Body of pancreas (tissue), 4 donors: ENCODE data around the gene IL18R1. TPM values are rescaled to one million over a fixed set of nuclear protein-coding genes. Genes with fewer than 3 reads are reported as not detected.

ENCODE experiments used
- ATAC-seq: fragments of 150-250 bp; one replicate; pipeline ENCODE4 v1.9.1; 2016
- DNase-seq, 4 donors: peaks; one replicate each; pipeline ENCODE4 v3.0.0-alpha.2; 2019
- H3K27ac ChIP-seq, 4 donors: fragments of 200-600 bp; sonication (generic); 1 replicate in 3 of 4; 2 replicates in 1 of 4; pipeline versions ENCODE4 v1.5.1 to v1.6.1; 2016 to 2019; ENCODE audit warnings: mild to moderate bottlenecking in 1 of 4, mixed read lengths in 1 of 4, moderate library complexity in 1 of 4
- H3K27me3 ChIP-seq, 2 donors: fragments of 200-600 bp; sonication (generic); one replicate each; pipeline ENCODE4 v1.6.0; 2016; ENCODE audit warnings: mild to moderate bottlenecking in 1 of 2
- H3K36me3 ChIP-seq, 2 donors: fragments of 200-600 bp; sonication (generic); replicated peaks in 1 of 2; 2 replicates each; pipeline ENCODE4 v1.5.1; 2016; ENCODE audit warnings: low read depth in 2 of 2; ENCODE audit not compliant: insufficient read depth in 1 of 2
- H3K4me1 ChIP-seq: fragments of 200-600 bp; sonication (generic); one replicate; pipeline ENCODE4 v1.6.0; 2016
- H3K4me3 ChIP-seq, 2 donors: fragments of 200-600 bp; sonication (generic); 1 replicate in 1 of 2; 2 replicates in 1 of 2; pipeline ENCODE4 v1.5.1; 2016 to 2019
- H3K9me3 ChIP-seq, 3 donors: fragments of 200-600 bp; sonication (generic); 1 replicate in 2 of 3; 2 replicates in 1 of 3; pipeline ENCODE4 v1.5.1; 2016
- POLR2A ChIP-seq, 3 donors: fragments of 450-650 bp; IDR thresholded peaks; one replicate each; pipeline ENCODE4 v1.6.1; 2016; ENCODE audit warnings: antibody characterized with exemption in 3 of 3, mild to moderate bottlenecking in 2 of 3
- WGBS, 2 donors: methylation state at CpG; one replicate each; pipeline ENCODE4 v1.1.5; 2017; 5-methylcytosine and 5-hydroxymethylcytosine counted together
- intact Hi-C: fragments of 100-400 bp; cut with DNase I; formaldehyde crosslinking; loops from one replicate; pipeline ENCODE4 v1.15.1; 2023
- total RNA-seq, 2 donors: library from RNA; depleted of rRNA; stranded (reverse); fragments of >200 nt; gene quantifications; one replicate each; pipeline ENCODE4 v1.1.0, GENCODE V29; 2016
- TF ChIP-seq, protein P1 (sequence below), 7 experiments: fragments of 450-650 bp in 4 of 7; fragments of 200-600 bp in 3 of 7; sonication (generic) in 3 of 7; IDR thresholded peaks; one replicate each; pipeline ENCODE4 v1.5.1; 2016 to 2019; ENCODE audit warnings: antibody characterized with exemption in 7 of 7

The IL18R1 gene
- total RNA-seq, 2 donors from 2014 or later = 3.1 to 5.3 TPM

DNA sequence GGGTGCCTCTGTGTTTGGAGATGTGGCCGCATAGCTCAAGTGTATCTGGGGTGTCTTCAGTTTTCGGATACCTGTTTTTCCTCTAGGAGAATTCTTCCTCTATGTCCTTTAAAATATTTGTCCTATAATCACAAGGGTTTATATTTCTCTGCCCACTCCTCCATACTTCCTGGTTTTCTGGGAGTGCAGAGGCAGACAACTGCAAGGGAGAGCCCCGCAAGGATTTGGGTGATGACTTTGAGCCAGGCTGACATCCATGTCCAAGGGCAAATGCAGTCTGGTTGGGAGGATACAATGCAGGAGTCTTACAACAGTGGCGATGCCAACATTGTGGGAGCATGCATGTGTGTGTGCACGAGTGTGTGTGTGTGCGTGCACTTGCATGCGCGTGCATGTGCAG lies 42.1 kb upstream of the IL18R1 start:
- Histone ChIP-seq H3K27me3 (no peaks in the 10 kb centered on the region), H3K27ac (no peak overlapping the region), H3K36me3 (no peaks in the 10 kb centered on the region), H3K9me3 (no peaks in the 10 kb centered on the region), H3K4me1 (no peaks in the 10 kb centered on the region), H3K4me3 (no peak overlapping the region)
- 77% methylated on average over 8 of the region's 8 CpGs for WGBS, 2 donors
- no peak for TF ChIP-seq POLR2A (IDR thresholded peaks at IDR 0.05)
- TF ChIP-seq, protein P1, sequence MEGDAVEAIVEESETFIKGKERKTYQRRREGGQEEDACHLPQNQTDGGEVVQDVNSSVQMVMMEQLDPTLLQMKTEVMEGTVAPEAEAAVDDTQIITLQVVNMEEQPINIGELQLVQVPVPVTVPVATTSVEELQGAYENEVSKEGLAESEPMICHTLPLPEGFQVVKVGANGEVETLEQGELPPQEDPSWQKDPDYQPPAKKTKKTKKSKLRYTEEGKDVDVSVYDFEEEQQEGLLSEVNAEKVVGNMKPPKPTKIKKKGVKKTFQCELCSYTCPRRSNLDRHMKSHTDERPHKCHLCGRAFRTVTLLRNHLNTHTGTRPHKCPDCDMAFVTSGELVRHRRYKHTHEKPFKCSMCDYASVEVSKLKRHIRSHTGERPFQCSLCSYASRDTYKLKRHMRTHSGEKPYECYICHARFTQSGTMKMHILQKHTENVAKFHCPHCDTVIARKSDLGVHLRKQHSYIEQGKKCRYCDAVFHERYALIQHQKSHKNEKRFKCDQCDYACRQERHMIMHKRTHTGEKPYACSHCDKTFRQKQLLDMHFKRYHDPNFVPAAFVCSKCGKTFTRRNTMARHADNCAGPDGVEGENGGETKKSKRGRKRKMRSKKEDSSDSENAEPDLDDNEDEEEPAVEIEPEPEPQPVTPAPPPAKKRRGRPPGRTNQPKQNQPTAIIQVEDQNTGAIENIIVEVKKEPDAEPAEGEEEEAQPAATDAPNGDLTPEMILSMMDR (IDR thresholded peaks at IDR 0.05) = no peak
- DNase-seq (no peak), ATAC-seq (no peak)
- intact Hi-C loops = no loop called here

- intact Hi-C loops = no loop called here
- Histone ChIP-seq H3K27me3 (no peaks in the 10 kb centered on the region), H3K27ac (no peak overlapping the region), H3K4me3 (no peak overlapping the region), H3K4me1 (no peaks in the 10 kb centered on the region), H3K9me3 (no peaks in the 10 kb centered on the region), H3K36me3 (no peaks in the 10 kb centered on the region)
- TF ChIP-seq, protein P1 (IDR thresholded peaks at IDR 0.05) = no peak
- no peak for TF ChIP-seq POLR2A (IDR thresholded peaks at IDR 0.05)
- ATAC-seq (no peak), DNase-seq (no peak)
- WGBS, 2 donors = 69 to 78% methylated on average over 3 of the region's 3 CpGs
These were observed 41.6 kb upstream of the IL18R1 start for GRCh38 chr2:102313950-102314349.

DNA sequence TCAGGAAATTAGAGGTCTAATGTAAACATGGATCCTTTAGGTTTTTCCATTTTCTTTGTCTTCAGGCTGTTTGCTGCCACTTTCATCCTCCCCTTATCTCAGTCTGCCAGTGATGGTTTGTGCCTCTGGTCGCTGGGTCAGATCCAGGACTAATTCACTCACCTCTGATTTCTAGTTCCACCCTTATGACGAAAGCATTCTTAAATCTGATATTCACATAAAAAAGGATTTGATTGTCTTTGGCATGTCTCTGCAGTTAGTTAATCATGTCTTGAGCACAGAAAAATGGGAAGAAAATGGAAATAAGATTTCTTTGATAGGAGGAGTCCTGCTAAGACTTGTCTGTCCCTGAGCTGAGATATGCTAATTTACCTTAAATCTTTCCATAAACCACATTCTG lies 39.7 kb upstream of the IL18R1 start:
- DNase-seq (no peak), ATAC-seq (no peak)
- H3K4me1 ChIP-seq = no peaks in the 10 kb centered on the region
- no peaks in the 10 kb centered on the region for H3K36me3 ChIP-seq
- intact Hi-C loops = no loop called here
- H3K27ac ChIP-seq = no peak overlapping the region
- no peak for TF ChIP-seq POLR2A (IDR thresholded peaks at IDR 0.05)
- TF ChIP-seq, protein P1 (IDR thresholded peaks at IDR 0.05) = no peak
- WGBS, 2 donors = 56 to 74% methylated on average over 2 of the region's 2 CpGs
- H3K4me3 ChIP-seq = no peak overlapping the region
- H3K27me3 ChIP-seq = no peaks in the 10 kb centered on the region
- no peaks in the 10 kb centered on the region for H3K9me3 ChIP-seq

DNA sequence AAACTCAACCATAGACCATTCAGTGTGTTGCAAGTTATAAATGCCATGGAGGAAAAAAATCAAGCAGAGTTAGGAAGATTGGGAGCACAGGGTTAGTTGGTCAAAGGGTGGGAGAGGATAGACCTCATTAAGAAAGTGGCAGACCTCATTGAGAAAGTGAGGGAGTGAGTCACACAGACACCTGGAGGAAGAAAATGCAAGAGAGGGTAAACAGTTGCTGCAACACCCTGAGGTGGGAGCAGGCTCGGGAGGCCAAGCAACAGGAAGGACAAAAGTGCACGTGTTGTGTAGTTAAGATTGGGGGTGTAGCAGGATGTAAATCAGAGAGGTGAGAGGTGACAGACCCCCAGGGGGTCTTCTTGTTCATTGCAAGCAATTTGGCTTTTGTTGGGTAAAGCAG lies 37.9 kb upstream of the IL18R1 start:
- Histone ChIP-seq H3K27me3 (no peaks in the 10 kb centered on the region), H3K36me3 (no peaks in the 10 kb centered on the region), H3K4me1 (no peaks in the 10 kb centered on the region), H3K4me3 (no peak overlapping the region), H3K27ac (no peak overlapping the region), H3K9me3 (no peaks in the 10 kb centered on the region)
- no peak for ATAC-seq
- intact Hi-C loops = no loop called here
- WGBS, 2 donors = 25 to 27% methylated on average over 2 of the region's 2 CpGs
- TF ChIP-seq, protein P1 (IDR thresholded peaks at IDR 0.05) = no peak
- no peak for TF ChIP-seq POLR2A (IDR thresholded peaks at IDR 0.05)
- DNase-seq = no peak

GRCh38 chr2:102318437-102318836 lies 37.2 kb upstream of the IL18R1 start:
- DNase-seq (no peak), ATAC-seq (no peak)
- WGBS, 2 donors = 65 to 69% methylated on average over 2 of the region's 2 CpGs
- Histone ChIP-seq H3K4me3 (no peak overlapping the region), H3K27me3 (no peaks in the 10 kb centered on the region), H3K36me3 (no peaks in the 10 kb centered on the region), H3K4me1 (no peaks in the 10 kb centered on the region), H3K9me3 (no peaks in the 10 kb centered on the region), H3K27ac (no peak overlapping the region)
- intact Hi-C loops = no loop called here
- TF ChIP-seq, protein P1 (IDR thresholded peaks at IDR 0.05) = no peak
- no peak for TF ChIP-seq POLR2A (IDR thresholded peaks at IDR 0.05)
